Measurements from ENCODE around the gene ZFAND2A.

GRCh38 chr7:1142051-1142635, 17.9 kb downstream of the ZFAND2A start:
- TF ChIP-seq POLR2A (IDR thresholded peaks at IDR 0.05; ENCODE audit: low read length) (no peak), RFX5 (IDR thresholded peaks at IDR 0.05) (no peak), CTCF (IDR thresholded peaks at IDR 0.05) (no peak), USF2 (IDR thresholded peaks at IDR 0.05) (no peak), NPAS2 (CRISPR knock-in tag; IDR thresholded peaks at IDR 0.05; ENCODE audit: borderline replicate concordance) (no peak), E2F6 (IDR thresholded peaks at IDR 0.05; ENCODE audit: borderline replicate concordance, low read depth) (no peak)
